H9 (cell line): ENCODE results near the gene ADGRG4. TPM values are rescaled to one million over a fixed set of nuclear protein-coding genes. Genes with fewer than 3 reads are reported as not detected.

Experiments
- DNase-seq: peaks from one replicate; pipeline ENCODE4 v3.0.0-alpha.2; 2017
- H2AFZ ChIP-seq: one replicate; pipeline ENCODE4 v1.6.1; 2013; ENCODE audit warnings: mild to moderate bottlenecking, low read length, control low read depth, moderate library complexity
- H2AK5ac ChIP-seq: 2 replicates; pipeline ENCODE4 v1.6.1; 2013; ENCODE audit warnings: low read length, control low read depth, mixed read lengths; ENCODE audit not compliant: insufficient read length
- H2BK120ac ChIP-seq: one replicate; pipeline ENCODE4 v1.6.1; 2013; ENCODE audit warnings: low read depth, mild to moderate bottlenecking, low read length, control low read depth, inconsistent platforms; ENCODE audit not compliant: poor library complexity, severe bottlenecking
- H2BK12ac ChIP-seq: 2 replicates; pipeline ENCODE4 v1.6.1; 2013; ENCODE audit warnings: low read length, control low read depth, mixed read lengths, low read depth; ENCODE audit not compliant: insufficient read length
- H2BK15ac ChIP-seq: 2 replicates; pipeline ENCODE4 v1.6.1; 2013; ENCODE audit warnings: low read depth, low read length, control low read depth
- H2BK20ac ChIP-seq: one replicate; pipeline ENCODE4 v1.6.1; 2013; ENCODE audit warnings: low read depth, mild to moderate bottlenecking, low read length, control low read depth, inconsistent platforms; ENCODE audit not compliant: poor library complexity, severe bottlenecking
- H2BK5ac ChIP-seq: 2 replicates; pipeline ENCODE4 v1.6.1; 2013; ENCODE audit warnings: low read length, control low read depth, mixed read lengths; ENCODE audit not compliant: insufficient read length
- H3K14ac ChIP-seq: 2 replicates; pipeline ENCODE4 v1.6.1; 2013; ENCODE audit warnings: low read length, control low read depth; ENCODE audit not compliant: insufficient read depth
- H3K18ac ChIP-seq: 2 replicates; pipeline ENCODE4 v1.6.1; 2013; ENCODE audit warnings: low read depth, mild to moderate bottlenecking, mixed read lengths, low read length, control low read depth; ENCODE audit not compliant: insufficient read length
- H3K23ac ChIP-seq: 2 replicates; pipeline ENCODE4 v1.6.1; 2013; ENCODE audit warnings: low read length, control low read depth, mixed read lengths, low read depth; ENCODE audit not compliant: insufficient read length
- H3K23me2 ChIP-seq: 2 replicates; pipeline ENCODE4 v1.6.1; 2013; ENCODE audit warnings: low read depth, mild to moderate bottlenecking, mixed read lengths, low read length, control low read depth; ENCODE audit not compliant: insufficient read length, poor library complexity, severe bottlenecking
- H3K27ac ChIP-seq: 2 replicates; pipeline ENCODE4 v1.5.1; 2013; ENCODE audit warnings: low read length, control low read depth, mixed read lengths, low read depth; ENCODE audit not compliant: insufficient read length
- H3K27me3 ChIP-seq: 2 replicates; pipeline ENCODE4 v1.6.1; 2013; ENCODE audit warnings: low read length, control low read depth, inconsistent platforms; ENCODE audit not compliant: insufficient read depth
- H3K4ac ChIP-seq: 2 replicates; pipeline ENCODE4 v1.6.1; 2013; ENCODE audit warnings: low read depth, mild to moderate bottlenecking, control low read depth, inconsistent platforms, low read length, moderate library complexity
- H3K4me1 ChIP-seq: 2 replicates; pipeline ENCODE4 v1.6.1; 2013; ENCODE audit warnings: low read length, control low read depth, inconsistent platforms; ENCODE audit not compliant: insufficient read depth
- H3K4me2 ChIP-seq: 2 replicates; pipeline ENCODE4 v1.6.1; 2013; ENCODE audit warnings: low read length, control low read depth, mixed read lengths; ENCODE audit not compliant: insufficient read length, insufficient read depth
- H3K56ac ChIP-seq: 2 replicates; pipeline ENCODE4 v1.6.1; 2013; ENCODE audit warnings: low read depth, mild to moderate bottlenecking, mixed read lengths, low read length, control low read depth; ENCODE audit not compliant: insufficient read length
- H3K79me1 ChIP-seq: 2 replicates; pipeline ENCODE4 v1.6.1; 2013; ENCODE audit warnings: low read depth, mild to moderate bottlenecking, moderate library complexity, low read length, control low read depth, inconsistent platforms; ENCODE audit not compliant: insufficient read depth, poor library complexity, severe bottlenecking
- H3K79me2 ChIP-seq: 2 replicates; pipeline ENCODE4 v1.6.1; 2013; ENCODE audit warnings: low read length, control low read depth, inconsistent platforms; ENCODE audit not compliant: insufficient read depth
- H3K9ac ChIP-seq: 2 replicates; pipeline ENCODE4 v1.6.1; 2013; ENCODE audit warnings: low read length, control low read depth, mixed read lengths; ENCODE audit not compliant: insufficient read length; ENCODE audit errors: extremely low read depth
- H3K9me3 ChIP-seq: one replicate; pipeline ENCODE4 v1.6.1; 2013; ENCODE audit warnings: low read depth, low read length, inconsistent platforms; ENCODE audit not compliant: control insufficient read depth
- H3T11ph ChIP-seq: one replicate; pipeline ENCODE4 v1.6.1; 2013; ENCODE audit warnings: mild to moderate bottlenecking, low read length, control low read depth, inconsistent platforms
- H4K20me1 ChIP-seq: one replicate; pipeline ENCODE4 v1.6.1; 2013; ENCODE audit not compliant: control insufficient read depth, insufficient read length, insufficient read depth
- H4K5ac ChIP-seq: 2 replicates; pipeline ENCODE4 v1.6.1; 2013; ENCODE audit warnings: low read depth, mild to moderate bottlenecking, mixed read lengths, low read length, control low read depth; ENCODE audit not compliant: insufficient read length
- H4K8ac ChIP-seq: replicated peaks from 2 replicates; pipeline ENCODE4 v1.6.1; 2013; ENCODE audit warnings: low read length, control low read depth, mixed read lengths, low read depth; ENCODE audit not compliant: insufficient read length
- H4K91ac ChIP-seq: 2 replicates; pipeline ENCODE4 v1.6.1; 2013; ENCODE audit warnings: low read depth, mild to moderate bottlenecking, moderate library complexity, mixed read lengths, low read length, control low read depth; ENCODE audit not compliant: insufficient read length
- H3K27ac Mint-ChIP-seq, 3 experiments: 2 replicates in 2 of 3; 3 replicates in 1 of 3; pipeline ENCODE4 v1.8.0; 2020 to 2021; ENCODE audit warnings: mixed read lengths in 3 of 3, mild to moderate bottlenecking in 1 of 3, moderate library complexity in 1 of 3
- H3K27me3 Mint-ChIP-seq: 2 replicates; pipeline ENCODE4 v1.8.0; 2021; ENCODE audit warnings: low read depth, mild to moderate bottlenecking, moderate library complexity, mixed read lengths
- H3K36me3 Mint-ChIP-seq, 3 experiments: 2 replicates in 2 of 3; 3 replicates in 1 of 3; pipeline ENCODE4 v1.8.0; 2020 to 2021; ENCODE audit warnings: low read depth in 3 of 3, mixed read lengths in 3 of 3; ENCODE audit not compliant: insufficient read depth in 1 of 3
- H3K4me1 Mint-ChIP-seq, 2 experiments: 2 replicates each; pipeline ENCODE4 v1.8.0; 2020; ENCODE audit warnings: mixed read lengths in 2 of 2
- H3K4me3 Mint-ChIP-seq, 2 experiments: 2 replicates in 1 of 2; 3 replicates in 1 of 2; pipeline ENCODE4 v1.8.0; 2020 to 2021; ENCODE audit warnings: mild to moderate bottlenecking in 2 of 2, mixed read lengths in 2 of 2, moderate library complexity in 1 of 2
- H3K9me3 Mint-ChIP-seq, 2 experiments: 2 replicates in 1 of 2; 3 replicates in 1 of 2; pipeline ENCODE4 v1.8.0; 2020; ENCODE audit warnings: mild to moderate bottlenecking in 2 of 2, mixed read lengths in 2 of 2, moderate library complexity in 1 of 2
- WGBS: extraction: QIAGEN DNeasy Blood & Tissue Kit; methylation state at CpG from one replicate; pipeline ENCODE4 v1.1.7; 2013; ENCODE audit warnings: missing lambda C conversion rate, low lambda C conversion rate, mixed read lengths; ENCODE audit not compliant: insufficient read length; ENCODE audit errors: extremely low coverage; 5-methylcytosine and 5-hydroxymethylcytosine counted together
- total RNA-seq: library from RNA; stranded (reverse); gene quantifications from 2 replicates; pipeline ENCODE4 v1.2.1, GENCODE V29; 2021
- TF ChIP-seq, protein P1 (sequence below): fragments of 200-600 bp; sonication (generic); conservative IDR thresholded peaks from 3 replicates; pipeline ENCODE4 v1.8.0; 2021; ENCODE audit warnings: antibody characterized with exemption, mild to moderate bottlenecking

The ADGRG4 gene
- total RNA-seq, 1 experiment from 2014 or later: not detected

DNA sequence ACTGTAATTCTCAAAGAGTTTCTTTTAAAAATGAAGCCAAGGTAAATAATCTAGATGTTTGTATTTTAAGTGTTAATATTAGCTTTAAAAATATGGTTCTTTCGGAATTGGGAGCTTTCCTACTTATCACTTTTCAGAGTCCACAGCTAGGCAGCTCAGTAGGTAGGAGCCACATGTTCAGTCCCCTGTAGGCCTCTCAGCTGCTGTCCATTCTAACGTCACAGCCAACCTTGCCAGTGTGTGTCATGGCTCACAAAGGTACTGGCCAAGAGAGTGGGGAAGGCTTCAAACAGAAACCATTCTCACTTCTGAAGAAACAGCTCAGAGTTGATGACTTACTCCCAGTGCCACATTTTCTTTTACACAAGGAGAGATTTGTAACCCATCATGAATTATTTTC is 137.0 kb downstream of the ADGRG4 start:
- TF ChIP-seq, protein P1, sequence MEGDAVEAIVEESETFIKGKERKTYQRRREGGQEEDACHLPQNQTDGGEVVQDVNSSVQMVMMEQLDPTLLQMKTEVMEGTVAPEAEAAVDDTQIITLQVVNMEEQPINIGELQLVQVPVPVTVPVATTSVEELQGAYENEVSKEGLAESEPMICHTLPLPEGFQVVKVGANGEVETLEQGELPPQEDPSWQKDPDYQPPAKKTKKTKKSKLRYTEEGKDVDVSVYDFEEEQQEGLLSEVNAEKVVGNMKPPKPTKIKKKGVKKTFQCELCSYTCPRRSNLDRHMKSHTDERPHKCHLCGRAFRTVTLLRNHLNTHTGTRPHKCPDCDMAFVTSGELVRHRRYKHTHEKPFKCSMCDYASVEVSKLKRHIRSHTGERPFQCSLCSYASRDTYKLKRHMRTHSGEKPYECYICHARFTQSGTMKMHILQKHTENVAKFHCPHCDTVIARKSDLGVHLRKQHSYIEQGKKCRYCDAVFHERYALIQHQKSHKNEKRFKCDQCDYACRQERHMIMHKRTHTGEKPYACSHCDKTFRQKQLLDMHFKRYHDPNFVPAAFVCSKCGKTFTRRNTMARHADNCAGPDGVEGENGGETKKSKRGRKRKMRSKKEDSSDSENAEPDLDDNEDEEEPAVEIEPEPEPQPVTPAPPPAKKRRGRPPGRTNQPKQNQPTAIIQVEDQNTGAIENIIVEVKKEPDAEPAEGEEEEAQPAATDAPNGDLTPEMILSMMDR: no peak
- Histone ChIP-seq H2BK120ac (no peak overlapping the region), H3T11ph (no peak overlapping the region), H3K23ac (no peak overlapping the region), H4K20me1 (no peaks in the 10 kb centered on the region), H2BK12ac (no peak overlapping the region), H4K8ac (no peak overlapping the region), H3K56ac (no peak overlapping the region), H3K79me1 (no peaks in the 10 kb centered on the region), H2BK15ac (no peak overlapping the region), H3K9ac (no peak overlapping the region), H4K5ac (no peak overlapping the region), H3K14ac (no peak overlapping the region), H3K4me2 (no peak overlapping the region), H3K23me2 (no peaks in the 10 kb centered on the region), H3K18ac (no peak overlapping the region), H3K9me3 (peaks cover 42% of the 10 kb centered on the region), H2AK5ac (no peak overlapping the region), H2BK20ac (no peak overlapping the region), H2BK5ac (no peak overlapping the region), H3K4me1 (no peaks in the 10 kb centered on the region), H4K91ac (no peak overlapping the region), H3K27ac (no peak overlapping the region), H2AFZ (no peak overlapping the region), H3K27me3 (no peaks in the 10 kb centered on the region), H3K79me2 (no peaks in the 10 kb centered on the region), H3K4ac (no peak overlapping the region)
- no peaks in the 10 kb centered on the region; a peak in 2 of 7 replicates for H3K36me3 Mint-ChIP-seq
- H3K4me3 Mint-ChIP-seq: no peak overlapping the region
- H3K9me3 Mint-ChIP-seq: peaks cover 46 to 55% of the 10 kb centered on the region in 2 experiments
- WGBS: no CpG with 5 or more reads among the region's 2 CpGs
- H3K4me1 Mint-ChIP-seq: no peaks in the 10 kb centered on the region
- H3K27ac Mint-ChIP-seq: no peak overlapping the region
- no peaks in the 10 kb centered on the region; the same call in 1 of the 2 replicates for H3K27me3 Mint-ChIP-seq
- DNase-seq: no peak
